Endothelial cell of umbilical vein (primary cell): ENCODE data around the gene P2RX2. TPM values are rescaled to one million over a fixed set of nuclear protein-coding genes. Genes with fewer than 3 reads are reported as not detected.

Experiments used
- BruUV-seq: library from RNA; stranded (reverse); fragments of 400-500 nt; replicated peaks from 2 replicates; lab custom pipeline; 2021; lab: Mats Ljungman, UMichigan
- CTCF ChIA-PET: fragments of 300-600, 350-600 bp; sonication (Branson Sonifier 250); formaldehyde crosslinking; loops from one replicate; lab custom pipeline; 2021; ENCODE audit warnings: antibody characterized with exemption, inconsistent platforms; lab: Charles Lee
- POLR2A ChIA-PET: fragments of 300-600, 350-600 bp; sonication (Branson Sonifier 250); formaldehyde crosslinking; loops from one replicate; lab custom pipeline; 2021; ENCODE audit warnings: antibody characterized with exemption, inconsistent platforms; lab: Charles Lee
- DNase-seq: peaks from one replicate; pipeline ENCODE4 v3.0.0-alpha.2; 2011; ENCODE audit warnings: low read depth, low spot score
- FAIRE-seq: peaks from 2 replicates; lab custom pipeline; 2011; peaks lifted over from hg19 to GRCh38; lab: Jason Lieb, UNC
- H2AFZ ChIP-seq: 2 replicates; pipeline ENCODE4 v1.6.0; 2012; ENCODE audit warnings: low read depth, low read length, control low read depth, inconsistent platforms
- H3K27ac ChIP-seq: 2 replicates; pipeline ENCODE4 v1.5.1; 2011; ENCODE audit warnings: low read depth, mild to moderate bottlenecking, control low read depth, low read length, moderate library complexity; ENCODE audit not compliant: insufficient read depth
- H3K27me3 ChIP-seq, 2 experiments: 2 replicates each; pipeline versions ENCODE4 v1.6.0 to v1.6.1; 2011; ENCODE audit warnings: low read length in 2 of 2, mixed read lengths in 1 of 2; ENCODE audit not compliant: control insufficient read depth in 2 of 2, insufficient read depth in 2 of 2
- H3K36me3 ChIP-seq, 2 experiments: 2 replicates in 1 of 2; 3 replicates in 1 of 2; pipeline ENCODE4 v1.5.1; 2011; ENCODE audit warnings: low read length in 2 of 2, mild to moderate bottlenecking in 1 of 2, moderate library complexity in 1 of 2; ENCODE audit not compliant: control insufficient read depth in 2 of 2, insufficient read depth in 2 of 2; ENCODE audit errors: extremely low read depth in 1 of 2
- H3K4me1 ChIP-seq: 3 replicates; pipeline ENCODE4 v1.5.1; 2011; ENCODE audit warnings: mild to moderate bottlenecking, low read length; ENCODE audit not compliant: control insufficient read depth, insufficient read depth; ENCODE audit errors: extremely low read depth
- H3K4me2 ChIP-seq: 2 replicates; pipeline ENCODE4 v1.6.1; 2011; ENCODE audit warnings: low read length, control low read depth, mixed read lengths; ENCODE audit not compliant: insufficient read depth
- H3K4me3 ChIP-seq, 3 experiments: fragments of 200-600 bp in 1 of 3; sonication (generic), shearing (Covaris generic) in 1 of 3; replicated peaks in 1 of 3; 2 replicates each; pipeline ENCODE4 v1.5.1; 2011 to 2016; ENCODE audit warnings: control low read depth in 3 of 3, low read length in 3 of 3, mild to moderate bottlenecking in 2 of 3, inconsistent platforms in 1 of 3, low read depth in 1 of 3, moderate library complexity in 1 of 3; ENCODE audit not compliant: insufficient read depth in 1 of 3
- H3K79me2 ChIP-seq: 2 replicates; pipeline ENCODE4 v1.6.0; 2012; ENCODE audit warnings: low read length, inconsistent platforms; ENCODE audit not compliant: control insufficient read depth, insufficient read depth
- H3K9ac ChIP-seq: replicated peaks from 2 replicates; pipeline ENCODE3; 2011; ENCODE audit warnings: low read length, control low read depth; ENCODE audit not compliant: insufficient read depth; ENCODE audit errors: extremely low read depth
- H3K9me1 ChIP-seq: replicated peaks from 3 replicates; pipeline ENCODE4 v1.6.0; 2011; ENCODE audit warnings: mild to moderate bottlenecking, low read length; ENCODE audit not compliant: control insufficient read depth, insufficient read depth; ENCODE audit errors: extremely low read depth
- H3K9me3 ChIP-seq: replicated peaks from 2 replicates; pipeline ENCODE4 v1.5.1; 2012; ENCODE audit warnings: low read length, inconsistent platforms; ENCODE audit not compliant: control insufficient read depth, insufficient read depth
- H4K20me1 ChIP-seq: replicated peaks from 2 replicates; pipeline ENCODE3; 2011; ENCODE audit warnings: mild to moderate bottlenecking, low read length; ENCODE audit not compliant: control insufficient read depth, insufficient read depth; ENCODE audit errors: extremely low read depth
- CTCF ChIP-seq, 2 donors: IDR thresholded peaks; 1 replicate in 1 of 2; 2 replicates in 1 of 2; pipeline ENCODE4 v1.5.1; 2011; ENCODE audit warnings: low read length in 2 of 2, mild to moderate bottlenecking in 2 of 2, moderate library complexity in 2 of 2, control low read depth in 1 of 2, inconsistent platforms in 1 of 2, low read depth in 1 of 2; ENCODE audit not compliant: insufficient read depth in 1 of 2; ENCODE audit errors: extremely low read depth in 1 of 2
- EZH2 ChIP-seq: IDR thresholded peaks from 2 replicates; pipeline ENCODE4 v1.6.1; 2012; ENCODE audit warnings: borderline replicate concordance, low read depth, mild to moderate bottlenecking, moderate library complexity, low read length, inconsistent platforms; ENCODE audit not compliant: severe bottlenecking
- FOS ChIP-seq: IDR thresholded peaks from 2 replicates; pipeline ENCODE4 v1.6.1; 2011; ENCODE audit warnings: mild to moderate bottlenecking, low read length, moderate library complexity, borderline replicate concordance; ENCODE audit not compliant: insufficient read depth
- GATA2 ChIP-seq: IDR thresholded peaks from 2 replicates; pipeline ENCODE4 v1.7.0; 2011; ENCODE audit warnings: low read depth, mild to moderate bottlenecking, moderate library complexity, mixed read lengths, low read length; ENCODE audit not compliant: insufficient read length, insufficient read depth
- JUN ChIP-seq: IDR thresholded peaks from 2 replicates; pipeline ENCODE4 v1.6.1; 2011; ENCODE audit warnings: borderline replicate concordance, low read depth; ENCODE audit not compliant: insufficient read length, insufficient read depth
- MYC ChIP-seq: IDR thresholded peaks from one replicate; pipeline ENCODE4 v1.6.1; 2011; ENCODE audit warnings: mild to moderate bottlenecking, low read depth, low read length
- POLR2A ChIP-seq: IDR thresholded peaks from 2 replicates; pipeline ENCODE4 v1.6.1; 2012; ENCODE audit warnings: low read depth, mild to moderate bottlenecking, control low read depth, low read length
- POLR2AphosphoS5 ChIP-seq: IDR thresholded peaks from 2 replicates; pipeline ENCODE4 v1.6.1; 2012; ENCODE audit warnings: low read depth, mild to moderate bottlenecking, control low read depth, low read length, moderate library complexity; ENCODE audit not compliant: insufficient read depth
- dilution Hi-C: fragments of 300-500 bp; cut with MboI; formaldehyde crosslinking; loops from one replicate; pipeline ENCODE4 v1.15.0; 2019; ENCODE audit warnings: low sequenced_read_pairs; ENCODE audit not compliant: extremely low pct_ligation_motif_present
- intact Hi-C: fragments of 100-400 bp; cut with micrococcal nuclease; formaldehyde crosslinking; loops from one replicate; pipeline ENCODE4 v1.10.0; 2022
- polyA plus RNA-seq, 4 experiments: library from polyadenylated mRNA; depleted of rRNA in 3 of 4; stranded (reverse) in 3 of 4; unstranded in 1 of 4; fragments of >200 nt; gene quantifications; 2 replicates each; pipeline versions ENCODE4 v1.2.1 to v1.2.3, GENCODE V29; 2011 to 2012; ENCODE audit warnings: missing spikeins in 1 of 4
- total RNA-seq: library from RNA; stranded (reverse); gene quantifications from 2 replicates; pipeline ENCODE4 v1.2.3, GENCODE V29; 2021
- TF ChIP-seq, protein P1 (sequence below): IDR thresholded peaks from 2 replicates; pipeline ENCODE4 v1.6.1; 2011; ENCODE audit not compliant: insufficient read depth, insufficient read length

Gene P2RX2
- total and polyA plus RNA-seq, 2 donors (not counting 3 experiments of a cell fraction or from before 2014, with no cell fraction given): not detected

DNA sequence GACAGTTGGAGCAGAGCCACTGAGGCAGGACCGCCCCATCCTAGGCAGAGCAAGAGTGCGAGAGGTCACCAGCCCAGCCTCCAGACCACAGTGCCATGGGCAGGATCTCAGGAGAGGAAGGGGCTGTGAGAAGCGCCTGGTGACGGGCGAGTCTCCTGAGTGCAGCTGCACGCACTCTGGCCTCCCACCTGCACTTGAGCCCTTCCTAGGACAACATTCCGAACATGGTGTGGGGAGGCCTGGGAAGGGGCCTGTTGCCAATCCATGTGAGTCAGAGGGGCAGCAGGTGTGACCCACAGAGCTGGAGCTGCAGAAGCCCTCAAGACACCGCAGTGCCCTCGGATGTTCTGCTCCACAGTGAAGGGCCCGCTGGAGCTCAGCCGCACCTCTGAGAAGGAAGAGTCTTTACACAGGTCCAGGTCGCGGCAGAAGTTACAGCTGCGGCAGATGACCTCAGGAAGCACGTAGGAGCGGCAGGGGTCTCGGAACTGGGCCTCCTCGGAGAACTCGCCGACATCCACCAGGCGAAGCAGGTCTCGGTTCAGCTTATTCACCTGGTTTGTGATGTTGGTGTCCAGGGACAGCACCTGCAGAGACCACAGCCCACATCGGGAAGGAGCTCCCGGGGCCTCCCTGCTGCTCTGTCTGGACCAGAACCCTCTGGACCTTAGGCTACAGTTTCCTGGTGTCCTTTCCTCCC is 7.3 kb downstream of the P2RX2 start:
- Histone ChIP-seq H3K27me3 (no peaks in the 10 kb centered on the region), H3K9me3 (no peaks in the 10 kb centered on the region), H3K79me2 (no peaks in the 10 kb centered on the region), H3K4me1 (no peaks in the 10 kb centered on the region), H3K9ac (no peak overlapping the region), H3K9me1 (no peaks in the 10 kb centered on the region), H4K20me1 (no peaks in the 10 kb centered on the region), H3K36me3 (peaks cover 0 to 11% of the 10 kb centered on the region in 2 experiments), H2AFZ (no peak overlapping the region), H3K4me2 (no peak overlapping the region), H3K4me3 (no peak overlapping the region), H3K27ac (no peak overlapping the region)
- CTCF ChIA-PET: interaction anchor here (1.1 to 1.4 kb wide), 2 partner anchors 11 to 13 kb away, joined by 3 to 5 read pairs; no protein-coding TSS in a partner anchor
- POLR2A ChIA-PET: no interaction called here
- intact Hi-C loops (no loop called here), dilution Hi-C loops (no loop called here)
- no TSS peak for BruUV-seq
- FAIRE-seq (no peak), DNase-seq (no peak)
- TF ChIP-seq EZH2 (no peak), GATA2 (no peak)

- Histone ChIP-seq H3K9me1 (no peaks in the 10 kb centered on the region), H3K4me3 (no peak overlapping the region), H4K20me1 (no peaks in the 10 kb centered on the region), H3K79me2 (no peaks in the 10 kb centered on the region), H3K36me3 (peaks cover 2 to 10% of the 10 kb centered on the region in 2 experiments), H3K27me3 (no peaks in the 10 kb centered on the region), H3K9ac (no peak overlapping the region), H2AFZ (no peak overlapping the region), H3K27ac (no peak overlapping the region), H3K4me1 (no peaks in the 10 kb centered on the region), H3K4me2 (no peak overlapping the region), H3K9me3 (no peaks in the 10 kb centered on the region)
- TF ChIP-seq MYC: no peak
- TF ChIP-seq, protein P1, sequence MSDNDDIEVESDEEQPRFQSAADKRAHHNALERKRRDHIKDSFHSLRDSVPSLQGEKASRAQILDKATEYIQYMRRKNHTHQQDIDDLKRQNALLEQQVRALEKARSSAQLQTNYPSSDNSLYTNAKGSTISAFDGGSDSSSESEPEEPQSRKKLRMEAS: no peak
- TF ChIP-seq GATA2: no peak
- TF ChIP-seq POLR2AphosphoS5: no peak
- no peak for TF ChIP-seq CTCF (IDR thresholded peaks at IDR 0.05; ENCODE audit: extremely low read depth in 1 of 2, insufficient read depth in 1 of 2, low read depth in 1 of 2, low read length in 2 of 2)
- TF ChIP-seq JUN: no peak
- TF ChIP-seq POLR2A: no peak
- no peak for TF ChIP-seq EZH2
- no peak for TF ChIP-seq FOS
- POLR2A ChIA-PET: no interaction called here
- intact Hi-C loops: no loop called here
- no peak for FAIRE-seq
- CTCF ChIA-PET: interaction anchor here (2.6 to 2.7 kb wide), 2 partner anchors 10 to 15 kb away, joined by 7 to 10 read pairs; no protein-coding TSS in a partner anchor
- dilution Hi-C loops: no loop called here
- DNase-seq: no peak
- no TSS peak for BruUV-seq
Observed at GRCh38 chr12:132629330-132629729, 10.8 kb downstream of the P2RX2 start.
